ENCODE measurements around the gene SGSM1. TPM values are rescaled to one million over a fixed set of nuclear protein-coding genes. Genes with fewer than 3 reads are reported as not detected.

Gene SGSM1
- polyA plus RNA-seq, 1 experiment, result not detected

- H3K4me3 ChIP-seq (ENCODE audit: low read depth, low read length), result no peak overlapping the region
- POLR2A ChIA-PET, result no interaction called here
- CTCF ChIA-PET, result no interaction called here
- no peaks in the 10 kb centered on the region; the same call in 1 of the 2 replicates for H3K9me3 ChIP-seq (ENCODE audit: control insufficient read depth, insufficient read depth, low read length)
- DNase-seq (ENCODE audit: low read depth, low spot score), result no peak
- TF ChIP-seq, protein P1, sequence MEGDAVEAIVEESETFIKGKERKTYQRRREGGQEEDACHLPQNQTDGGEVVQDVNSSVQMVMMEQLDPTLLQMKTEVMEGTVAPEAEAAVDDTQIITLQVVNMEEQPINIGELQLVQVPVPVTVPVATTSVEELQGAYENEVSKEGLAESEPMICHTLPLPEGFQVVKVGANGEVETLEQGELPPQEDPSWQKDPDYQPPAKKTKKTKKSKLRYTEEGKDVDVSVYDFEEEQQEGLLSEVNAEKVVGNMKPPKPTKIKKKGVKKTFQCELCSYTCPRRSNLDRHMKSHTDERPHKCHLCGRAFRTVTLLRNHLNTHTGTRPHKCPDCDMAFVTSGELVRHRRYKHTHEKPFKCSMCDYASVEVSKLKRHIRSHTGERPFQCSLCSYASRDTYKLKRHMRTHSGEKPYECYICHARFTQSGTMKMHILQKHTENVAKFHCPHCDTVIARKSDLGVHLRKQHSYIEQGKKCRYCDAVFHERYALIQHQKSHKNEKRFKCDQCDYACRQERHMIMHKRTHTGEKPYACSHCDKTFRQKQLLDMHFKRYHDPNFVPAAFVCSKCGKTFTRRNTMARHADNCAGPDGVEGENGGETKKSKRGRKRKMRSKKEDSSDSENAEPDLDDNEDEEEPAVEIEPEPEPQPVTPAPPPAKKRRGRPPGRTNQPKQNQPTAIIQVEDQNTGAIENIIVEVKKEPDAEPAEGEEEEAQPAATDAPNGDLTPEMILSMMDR (IDR thresholded peaks at IDR 0.05; ENCODE audit: low read depth, low read length), result no peak
- H3K27me3 ChIP-seq (ENCODE audit: control insufficient read depth, insufficient read depth, low read length), result no peaks in the 10 kb centered on the region
- no peak overlapping the region for H3K27ac ChIP-seq (ENCODE audit: low read depth, low read length)
Observed at GRCh38 chr22:24845041-24845898, 39.3 kb downstream of the SGSM1 start.

GRCh38 chr22:24847490-24847889 lies 41.5 kb downstream of the SGSM1 start:
- TF ChIP-seq, protein P1 (IDR thresholded peaks at IDR 0.05; ENCODE audit: low read depth, low read length), result no peak
- Histone ChIP-seq H3K9me3 (ENCODE audit: control insufficient read depth, insufficient read depth, low read length) (no peaks in the 10 kb centered on the region; the same call in 1 of the 2 replicates), H3K27me3 (ENCODE audit: control insufficient read depth, insufficient read depth, low read length) (no peaks in the 10 kb centered on the region), H3K4me3 (ENCODE audit: low read depth, low read length) (no peak overlapping the region), H3K27ac (ENCODE audit: low read depth, low read length) (no peak overlapping the region)
- ChIA-PET POLR2A (no interaction called here), CTCF (no interaction called here)
- DNase-seq (ENCODE audit: low read depth, low spot score), result no peak

DNA sequence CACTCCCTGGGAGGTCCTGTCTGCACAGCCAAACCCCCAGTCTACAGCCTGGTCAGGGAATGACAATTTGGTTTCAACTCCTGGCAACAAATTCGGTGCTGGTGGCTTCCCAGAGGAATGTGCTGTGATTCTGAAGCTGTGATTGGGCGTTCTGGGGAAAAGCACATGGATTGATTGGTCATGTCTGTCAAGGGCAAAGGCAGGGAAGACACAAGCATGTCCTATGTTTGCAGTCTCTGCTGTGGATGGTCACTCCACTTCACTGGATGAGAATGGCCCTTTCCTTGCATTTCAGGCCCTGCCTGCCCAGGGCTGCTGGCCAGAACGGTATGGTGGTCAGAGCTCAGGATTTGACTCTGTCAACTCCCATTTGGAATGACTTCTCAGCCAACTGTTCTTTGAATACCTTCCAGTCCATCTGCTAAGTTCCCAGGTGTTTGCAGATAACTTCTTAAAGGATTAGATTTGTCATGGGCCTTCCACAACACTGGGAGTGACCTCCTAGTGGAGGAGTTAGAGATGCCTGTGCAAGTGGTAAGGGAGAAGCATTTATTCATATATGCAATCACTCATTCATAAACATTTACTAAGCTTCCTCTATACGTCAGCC lies 42.7 kb downstream of the SGSM1 start:
- no peak overlapping the region for H3K4me3 ChIP-seq (ENCODE audit: low read depth, low read length)
- POLR2A ChIA-PET, result no interaction called here
- H3K27me3 ChIP-seq (ENCODE audit: control insufficient read depth, insufficient read depth, low read length), result no peaks in the 10 kb centered on the region
- no peak overlapping the region for H3K27ac ChIP-seq (ENCODE audit: low read depth, low read length)
- CTCF ChIA-PET, result no interaction called here
- no peak for DNase-seq (ENCODE audit: low read depth, low spot score)
- no peaks in the 10 kb centered on the region; the same call in 1 of the 2 replicates for H3K9me3 ChIP-seq (ENCODE audit: control insufficient read depth, insufficient read depth, low read length)
- TF ChIP-seq, protein P1 (IDR thresholded peaks at IDR 0.05; ENCODE audit: low read depth, low read length), result no peak

- TF ChIP-seq, protein P1 (IDR thresholded peaks at IDR 0.05; ENCODE audit: low read depth, low read length), result no peak
- no peaks in the 10 kb centered on the region for H3K27me3 ChIP-seq (ENCODE audit: control insufficient read depth, insufficient read depth, low read length)
- CTCF ChIA-PET, result no interaction called here
- H3K4me3 ChIP-seq (ENCODE audit: low read depth, low read length), result no peak overlapping the region
- no peaks in the 10 kb centered on the region; the same call in 1 of the 2 replicates for H3K9me3 ChIP-seq (ENCODE audit: control insufficient read depth, insufficient read depth, low read length)
- POLR2A ChIA-PET, result no interaction called here
- no peak overlapping the region for H3K27ac ChIP-seq (ENCODE audit: low read depth, low read length)
- DNase-seq (ENCODE audit: low read depth, low spot score), result no peak
Observed at GRCh38 chr22:24855794-24856193, 49.8 kb downstream of the SGSM1 start.

DNA sequence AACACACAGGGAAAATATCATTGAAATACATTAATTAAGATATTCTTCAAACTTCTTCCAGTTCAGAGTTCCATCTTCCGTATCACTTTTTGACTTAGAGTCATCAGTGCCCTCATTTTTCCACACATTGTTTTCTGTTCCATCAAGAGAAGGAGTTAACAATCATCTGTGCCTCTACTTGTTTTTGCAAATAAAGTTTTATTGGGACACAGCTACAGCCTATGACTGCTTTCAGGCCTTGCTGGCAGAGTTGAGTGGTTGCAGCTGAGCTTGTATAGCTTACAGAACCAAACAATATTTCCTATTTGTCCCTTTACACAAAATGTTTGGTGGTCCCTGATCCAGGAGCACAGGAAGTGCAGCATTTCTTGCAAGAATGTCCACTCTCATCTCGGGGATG lies 51.6 kb downstream of the SGSM1 start:
- POLR2A ChIA-PET, result no interaction called here
- no peak for DNase-seq (ENCODE audit: low read depth, low spot score)
- CTCF ChIA-PET, result no interaction called here
- TF ChIP-seq, protein P1 (IDR thresholded peaks at IDR 0.05; ENCODE audit: low read depth, low read length), result no peak
- H3K27me3 ChIP-seq (ENCODE audit: control insufficient read depth, insufficient read depth, low read length), result no peaks in the 10 kb centered on the region
- no peak overlapping the region for H3K4me3 ChIP-seq (ENCODE audit: low read depth, low read length)
- no peak overlapping the region for H3K27ac ChIP-seq (ENCODE audit: low read depth, low read length)
- H3K9me3 ChIP-seq (ENCODE audit: control insufficient read depth, insufficient read depth, low read length), result no peaks in the 10 kb centered on the region; the same call in 1 of the 2 replicates
